ENCODE data around the gene HES1. TPM values are rescaled to one million over a fixed set of nuclear protein-coding genes. Genes with fewer than 3 reads are reported as not detected.

HES1 gene
- total RNA-seq, 6 experiments from 2014 or later = 4.8 to 15.1 (median 13.4) TPM

- Mint-ChIP-seq H3K9me3 (no peaks in the 10 kb centered on the region), H3K36me3 (ENCODE audit: low read depth) (no peaks in the 10 kb centered on the region), H3K27ac (peak overlapping the region; percentile 93), H3K4me3 (peak overlapping the region; percentile 95), H3K4me1 (ENCODE audit: low read depth) (peaks cover 52% of the 10 kb centered on the region), H3K27me3 (ENCODE audit: insufficient read depth) (peaks cover 21% of the 10 kb centered on the region)
- no peak for TF ChIP-seq CTCF (IDR thresholded peaks at IDR 0.05)
- peak; percentile 92 for DNase-seq
These were observed 1.0 kb upstream of the HES1 start for GRCh38 chr3:194134757-194135515.

GRCh38 chr3:194135516-194135805 is 487 bp upstream of the HES1 start:
- peak overlapping the region; percentile 95 for H3K4me3 Mint-ChIP-seq
- H3K9me3 Mint-ChIP-seq = no peaks in the 10 kb centered on the region
- peaks cover 21% of the 10 kb centered on the region for H3K27me3 Mint-ChIP-seq (ENCODE audit: insufficient read depth)
- H3K36me3 Mint-ChIP-seq (ENCODE audit: low read depth) = no peaks in the 10 kb centered on the region
- peak overlapping the region; percentile 93 for H3K27ac Mint-ChIP-seq
- no peak for TF ChIP-seq CTCF (IDR thresholded peaks at IDR 0.05)
- no peak for DNase-seq
- H3K4me1 Mint-ChIP-seq (ENCODE audit: low read depth) = peaks cover 57% of the 10 kb centered on the region

- Mint-ChIP-seq H3K36me3 (ENCODE audit: low read depth) (no peaks in the 10 kb centered on the region), H3K4me1 (ENCODE audit: low read depth) (peaks cover 59% of the 10 kb centered on the region), H3K27ac (peak overlapping the region; percentile 93), H3K4me3 (peak overlapping the region; percentile 95), H3K27me3 (ENCODE audit: insufficient read depth) (peaks cover 17% of the 10 kb centered on the region), H3K9me3 (no peaks in the 10 kb centered on the region)
- TF ChIP-seq CTCF (IDR thresholded peaks at IDR 0.05) = no peak
- no peak for DNase-seq
These were observed 615 bp downstream of the HES1 start for GRCh38 chr3:194136519-194137007.

- Mint-ChIP-seq H3K36me3 (ENCODE audit: low read depth) (no peaks in the 10 kb centered on the region), H3K9me3 (no peaks in the 10 kb centered on the region), H3K4me3 (peak overlapping the region; percentile 95), H3K27ac (peak overlapping the region; percentile 93), H3K4me1 (ENCODE audit: low read depth) (peaks cover 63% of the 10 kb centered on the region), H3K27me3 (ENCODE audit: insufficient read depth) (peaks cover 17% of the 10 kb centered on the region)
- no peak for TF ChIP-seq CTCF (IDR thresholded peaks at IDR 0.05)
- peak; percentile 78 for DNase-seq
These were observed 1.1 kb downstream of the HES1 start for GRCh38 chr3:194137008-194137505.

- Mint-ChIP-seq H3K36me3 (ENCODE audit: low read depth) (no peaks in the 10 kb centered on the region), H3K4me3 (peak overlapping the region; percentile 95), H3K27me3 (ENCODE audit: insufficient read depth) (peaks cover 17% of the 10 kb centered on the region), H3K4me1 (ENCODE audit: low read depth) (peaks cover 66% of the 10 kb centered on the region), H3K9me3 (no peaks in the 10 kb centered on the region), H3K27ac (peak overlapping the region; percentile 93)
- DNase-seq = peak; percentile 40
- TF ChIP-seq CTCF (IDR thresholded peaks at IDR 0.05) = peak; percentile 57; the same call in 1 of the 2 replicates
These were observed 1.8 kb downstream of the HES1 start for GRCh38 chr3:194137506-194138474.

Data from HFFc6 (cell line).